Mucosa of descending colon (tissue), 3 donors: Measurements from ENCODE around the gene EFCAB8. TPM values are rescaled to one million over a fixed set of nuclear protein-coding genes. Genes with fewer than 3 reads are reported as not detected.
A peak's percentile ranks its signal among the peaks of the same experiment; 100 is the strongest.

ENCODE experiments used
- ATAC-seq: fragments of 200-7000 bp; cut with Tn5 transposase; one replicate; pipeline ENCODE4 v1.9.1; 2020; ENCODE audit warnings: mild to moderate bottlenecking, moderate library complexity
- DNase-seq, 3 donors: peaks; one replicate each; pipeline ENCODE4 v3.0.0-alpha.2; 2020
- H3K36me3 ChIP-seq: fragments of 200-600 bp; one replicate; pipeline ENCODE4 v1.8.0; 2021; ENCODE audit warnings: low read depth, mild to moderate bottlenecking
- H3K4me1 ChIP-seq: fragments of 200-600 bp; one replicate; pipeline ENCODE4 v1.8.0; 2021; ENCODE audit warnings: low read depth, mild to moderate bottlenecking
- H3K4me3 ChIP-seq: fragments of 200-600 bp; one replicate; pipeline ENCODE4 v1.8.0; 2021; ENCODE audit warnings: mild to moderate bottlenecking
- H3K9me3 ChIP-seq: fragments of 200-600 bp; one replicate; pipeline ENCODE4 v1.8.0; 2021; ENCODE audit warnings: mild to moderate bottlenecking
- intact Hi-C, 2 donors: fragments of 100-400 bp; cut with DNase I in 1 of 2; cut with micrococcal nuclease in 1 of 2; formaldehyde crosslinking; loops; one replicate each; pipeline versions ENCODE4 v1.11.0 to v1.11.1; 2022; cut with DNase I, micrococcal nuclease
- total RNA-seq, 3 donors: library from RNA; stranded (reverse); fragmentation: NEBNext Ultra II Directional in 2 of 3; extraction: Animal tissue kit (Norgen Biotek cat#: 25700) in 2 of 3; gene quantifications; one replicate each; pipeline versions ENCODE4 v1.2.1 to v1.2.4, GENCODE V29; 2021 to 2023
- TF ChIP-seq, protein P1 (sequence below): fragments of 200-600 bp; IDR thresholded peaks from one replicate; pipeline ENCODE4 v1.8.0; 2022; ENCODE audit warnings: antibody characterized with exemption, mild to moderate bottlenecking
- donor health status: DM: no; HTN: no; CAD: no; lungs with moderate emphysema.
- donor health status: DM: no; HTN: no; CAD: no.
- donor health status: DM: no; HTN: yes; CAD: no.

Gene EFCAB8
- total RNA-seq, 3 donors from 2014 or later: 0.17 to 0.66 TPM; not detected in 1

DNA sequence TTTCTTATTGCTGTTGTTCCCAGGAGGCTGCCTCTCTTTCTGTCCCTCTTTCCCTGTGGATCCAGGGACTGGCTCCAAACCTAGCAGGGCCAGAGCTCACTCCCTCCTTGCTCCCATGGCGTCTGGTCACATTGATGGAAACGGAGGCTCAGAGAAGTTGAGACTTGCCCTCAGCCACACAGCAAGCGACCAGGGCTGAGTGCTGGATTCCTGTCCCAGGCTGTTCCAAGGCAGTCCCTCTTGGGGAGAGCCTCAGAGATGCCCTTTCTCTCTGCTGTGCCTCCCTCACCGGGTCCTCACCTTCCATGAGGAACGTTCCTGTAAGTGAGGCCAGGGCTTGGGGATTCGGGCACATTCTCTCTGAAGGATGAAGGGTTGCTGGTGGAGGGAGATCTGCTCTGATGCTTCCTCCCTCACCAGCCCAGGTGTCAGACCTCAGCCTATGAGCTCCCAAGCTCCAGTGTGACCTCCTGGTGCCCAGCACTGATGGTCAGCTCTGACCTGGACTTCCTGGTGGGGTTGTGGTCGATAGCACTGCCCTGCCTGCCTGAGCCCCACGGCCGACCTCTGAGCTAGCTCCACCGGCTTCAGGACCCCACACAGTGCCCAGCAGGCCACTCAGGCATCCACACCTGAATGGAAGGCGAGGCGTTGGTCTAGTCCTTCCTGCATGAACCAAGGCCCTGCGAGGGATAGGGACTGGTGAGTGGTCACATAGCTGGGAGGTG lies 118.7 kb downstream of the EFCAB8 start:
- Histone ChIP-seq H3K9me3 (no peaks in the 10 kb centered on the region), H3K36me3 (no peaks in the 10 kb centered on the region), H3K4me1 (peaks cover 2% of the 10 kb centered on the region), H3K4me3 (no peak overlapping the region)
- ATAC-seq (peak; percentile 14), DNase-seq (no peak)
- intact Hi-C loops: no loop called here
- TF ChIP-seq, protein P1, sequence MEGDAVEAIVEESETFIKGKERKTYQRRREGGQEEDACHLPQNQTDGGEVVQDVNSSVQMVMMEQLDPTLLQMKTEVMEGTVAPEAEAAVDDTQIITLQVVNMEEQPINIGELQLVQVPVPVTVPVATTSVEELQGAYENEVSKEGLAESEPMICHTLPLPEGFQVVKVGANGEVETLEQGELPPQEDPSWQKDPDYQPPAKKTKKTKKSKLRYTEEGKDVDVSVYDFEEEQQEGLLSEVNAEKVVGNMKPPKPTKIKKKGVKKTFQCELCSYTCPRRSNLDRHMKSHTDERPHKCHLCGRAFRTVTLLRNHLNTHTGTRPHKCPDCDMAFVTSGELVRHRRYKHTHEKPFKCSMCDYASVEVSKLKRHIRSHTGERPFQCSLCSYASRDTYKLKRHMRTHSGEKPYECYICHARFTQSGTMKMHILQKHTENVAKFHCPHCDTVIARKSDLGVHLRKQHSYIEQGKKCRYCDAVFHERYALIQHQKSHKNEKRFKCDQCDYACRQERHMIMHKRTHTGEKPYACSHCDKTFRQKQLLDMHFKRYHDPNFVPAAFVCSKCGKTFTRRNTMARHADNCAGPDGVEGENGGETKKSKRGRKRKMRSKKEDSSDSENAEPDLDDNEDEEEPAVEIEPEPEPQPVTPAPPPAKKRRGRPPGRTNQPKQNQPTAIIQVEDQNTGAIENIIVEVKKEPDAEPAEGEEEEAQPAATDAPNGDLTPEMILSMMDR: no peak

- no peak overlapping the region for H3K4me3 ChIP-seq
- intact Hi-C loops: no loop called here
- H3K9me3 ChIP-seq: no peaks in the 10 kb centered on the region
- no peak for DNase-seq
- no peak for ATAC-seq
- no peaks in the 10 kb centered on the region for H3K4me1 ChIP-seq
- H3K36me3 ChIP-seq: no peaks in the 10 kb centered on the region
- TF ChIP-seq, protein P1: no peak
Observed at GRCh38 chr20:32978009-32978335, 119.2 kb downstream of the EFCAB8 start.

DNA sequence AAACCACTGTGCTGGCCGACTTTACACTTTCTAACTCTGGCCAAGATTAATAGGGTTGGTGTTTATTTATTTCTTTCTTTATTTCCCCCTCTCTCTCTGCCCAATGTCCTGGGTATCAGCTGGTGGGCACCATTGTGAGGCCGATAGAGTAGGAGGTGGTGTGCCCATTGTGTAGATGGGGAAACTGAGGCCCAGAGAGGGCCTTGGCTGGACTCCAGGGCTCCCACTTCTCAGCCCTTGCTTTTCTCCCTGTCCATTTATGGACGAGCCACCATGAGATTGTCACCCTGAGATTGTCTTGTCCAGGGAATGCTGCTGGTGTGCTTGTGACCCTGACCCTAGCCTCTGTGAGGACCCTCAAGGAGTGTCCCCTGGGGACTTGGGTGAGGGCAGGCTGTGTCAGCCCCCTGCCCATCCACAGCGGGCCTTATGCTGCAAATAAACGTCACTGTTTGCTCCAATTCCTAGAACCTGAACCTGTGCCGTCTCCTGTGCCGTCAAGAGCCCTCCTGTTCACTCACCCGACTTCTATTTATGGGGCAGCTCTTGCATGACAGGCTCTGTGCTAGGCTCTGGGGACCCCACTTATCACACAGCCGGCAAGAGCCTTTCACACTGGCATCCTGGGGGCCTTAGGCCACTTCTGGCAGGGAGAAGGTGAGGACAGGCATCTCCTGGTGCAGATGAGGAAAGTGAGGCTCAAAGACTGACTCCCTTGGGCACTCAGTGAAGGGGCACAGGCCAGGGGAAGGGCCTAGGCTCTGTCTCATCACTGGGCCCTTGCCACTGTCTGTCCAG lies 120.7 kb downstream of the EFCAB8 start:
- intact Hi-C loops: no loop called here
- ATAC-seq (no peak), DNase-seq (no peak)
- TF ChIP-seq, protein P1: no peak
- Histone ChIP-seq H3K4me1 (no peaks in the 10 kb centered on the region), H3K9me3 (no peaks in the 10 kb centered on the region), H3K36me3 (no peaks in the 10 kb centered on the region), H3K4me3 (no peak overlapping the region)

GRCh38 chr20:32980131-32980941 lies 121.6 kb downstream of the EFCAB8 start:
- no peaks in the 10 kb centered on the region for H3K9me3 ChIP-seq
- no peak for DNase-seq
- TF ChIP-seq, protein P1: no peak
- H3K4me1 ChIP-seq: no peaks in the 10 kb centered on the region
- no peak overlapping the region for H3K4me3 ChIP-seq
- no peak for ATAC-seq
- no peaks in the 10 kb centered on the region for H3K36me3 ChIP-seq
- intact Hi-C loops: no loop called here

- TF ChIP-seq, protein P1: no peak
- H3K4me3 ChIP-seq: no peak overlapping the region
- intact Hi-C loops: no loop called here
- ATAC-seq (no peak), DNase-seq (no peak)
- no peaks in the 10 kb centered on the region for H3K9me3 ChIP-seq
- no peaks in the 10 kb centered on the region for H3K4me1 ChIP-seq
- H3K36me3 ChIP-seq: no peaks in the 10 kb centered on the region
Observed at GRCh38 chr20:32980990-32981389, 122.3 kb downstream of the EFCAB8 start.
